Measurements from ENCODE around the gene FAM219B.

The FAM219B gene

GRCh38 chr15:74851960-74852359 lies 54.7 kb downstream of the FAM219B start:
- TF ChIP-seq GATA3 (IDR thresholded peaks at IDR 0.05; ENCODE audit: low read depth, low read length): no peak
- no peak for TF ChIP-seq GATA2 (IDR thresholded peaks at IDR 0.05; ENCODE audit: low read depth, low read length)

DNA sequence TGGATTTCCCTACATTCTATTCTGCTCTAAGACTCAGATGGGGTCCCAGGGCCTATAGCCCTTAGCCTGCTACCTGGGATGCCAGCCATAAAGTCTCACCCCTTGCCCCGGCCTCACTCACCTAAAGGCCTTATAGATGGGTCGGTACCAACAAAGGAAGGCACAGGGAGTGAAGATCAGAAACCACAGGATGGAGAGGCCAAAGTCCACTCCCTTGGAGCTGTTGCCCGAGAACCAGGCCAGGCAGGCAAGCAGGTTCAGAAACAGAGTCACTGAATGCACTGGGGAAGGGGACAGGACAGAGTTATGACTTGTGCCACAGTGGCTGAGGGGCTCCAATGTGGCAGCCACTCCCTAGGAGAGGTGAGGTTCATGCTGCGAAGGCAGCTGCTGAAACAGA lies 56.3 kb downstream of the FAM219B start:
- TF ChIP-seq GATA2 (IDR thresholded peaks at IDR 0.05; ENCODE audit: low read depth, low read length) (no peak), GATA3 (IDR thresholded peaks at IDR 0.05; ENCODE audit: low read depth, low read length) (no peak)
